Neural progenitor cell (in vitro differentiated cells): ENCODE results near the gene TRHDE. TPM values are rescaled to one million over a fixed set of nuclear protein-coding genes. Genes with fewer than 3 reads are reported as not detected.

ENCODE experiments used
- DNase-seq: peaks from one replicate; pipeline ENCODE4 v3.0.0-alpha.2; 2016; ENCODE audit warnings: low spot score
- H2AFZ ChIP-seq: fragments of 200-600 bp; sonication (generic); replicated peaks from 2 replicates; pipeline ENCODE4 v1.6.1; 2016; ENCODE audit warnings: antibody characterized with exemption
- H3F3A ChIP-seq: fragments of 200-600 bp; sonication (generic); 2 replicates; pipeline ENCODE4 v1.6.1; 2016; ENCODE audit warnings: antibody characterized with exemption, low read depth
- H3K27ac ChIP-seq: fragments of 200-600 bp; sonication (generic); 2 replicates; pipeline ENCODE4 v1.5.1; 2016; ENCODE audit warnings: mild to moderate bottlenecking
- H3K27me3 ChIP-seq: fragments of 200-600 bp; sonication (generic); 2 replicates; pipeline ENCODE4 v1.6.1; 2016; ENCODE audit warnings: mild to moderate bottlenecking, moderate library complexity
- H3K36me3 ChIP-seq: fragments of 200-600 bp; sonication (generic); 2 replicates; pipeline ENCODE4 v1.5.1; 2016
- H3K4me1 ChIP-seq: fragments of 200-600 bp; sonication (generic); 2 replicates; pipeline ENCODE4 v1.6.1; 2016; ENCODE audit warnings: mixed run types
- H3K4me2 ChIP-seq: fragments of 200-600 bp; sonication (generic); 2 replicates; pipeline ENCODE4 v1.6.1; 2016
- H3K4me3 ChIP-seq: fragments of 200-600 bp; sonication (generic); 2 replicates; pipeline ENCODE4 v1.5.1; 2016
- H3K79me2 ChIP-seq: fragments of 200-600 bp; sonication (generic); 2 replicates; pipeline ENCODE4 v1.6.1; 2016; ENCODE audit warnings: low read depth
- H3K9ac ChIP-seq: fragments of 200-600 bp; sonication (generic); 2 replicates; pipeline ENCODE4 v1.6.1; 2016
- H3K9me3 ChIP-seq: fragments of 200-600 bp; sonication (generic); 2 replicates; pipeline ENCODE4 v1.5.1; 2016; ENCODE audit warnings: low read depth
- H4K20me1 ChIP-seq: fragments of 200-600 bp; sonication (generic); 2 replicates; pipeline ENCODE4 v1.6.1; 2016; ENCODE audit warnings: low read depth
- H3K27ac Mint-ChIP-seq: 3 replicates; pipeline ENCODE4 v1.8.0; 2021; ENCODE audit warnings: mixed read lengths
- H3K27me3 Mint-ChIP-seq: 2 replicates; pipeline ENCODE4 v1.8.0; 2022; ENCODE audit warnings: low read depth, mild to moderate bottlenecking, inconsistent platforms, moderate library complexity, mixed read lengths; ENCODE audit not compliant: insufficient read depth
- H3K36me3 Mint-ChIP-seq: 3 replicates; pipeline ENCODE4 v1.8.0; 2021; ENCODE audit warnings: mixed read lengths
- H3K4me1 Mint-ChIP-seq: 3 replicates; pipeline ENCODE4 v1.8.0; 2021; ENCODE audit warnings: mixed read lengths
- H3K4me3 Mint-ChIP-seq: 3 replicates; pipeline ENCODE4 v1.8.0; 2021; ENCODE audit warnings: mild to moderate bottlenecking, moderate library complexity, mixed read lengths
- H3K9me3 Mint-ChIP-seq: 3 replicates; pipeline ENCODE4 v1.8.0; 2020; ENCODE audit warnings: mixed read lengths
- EZH2 ChIP-seq: fragments of 200-600 bp; sonication (generic); IDR thresholded peaks from 2 replicates; pipeline ENCODE4 v1.6.1; 2017; ENCODE audit warnings: antibody characterized with exemption, mild to moderate bottlenecking, moderate library complexity
- EZH2phosphoT487 ChIP-seq: fragments of 200-600 bp; sonication (generic); IDR thresholded peaks from 2 replicates; pipeline ENCODE4 v1.6.1; 2017; ENCODE audit warnings: antibody characterized with exemption
- total RNA-seq: library from RNA; depleted of rRNA; stranded (reverse); fragments of >200 nt; gene quantifications from 2 replicates; pipeline ENCODE4 v1.2.3, GENCODE V29; 2015; ENCODE audit warnings: low replicate concordance
- TF ChIP-seq, protein P1 (sequence below): fragments of 200-600 bp; sonication (generic); IDR thresholded peaks from 2 replicates; pipeline ENCODE4 v1.5.1; 2017; ENCODE audit warnings: antibody characterized with exemption, mild to moderate bottlenecking

TRHDE gene
- total RNA-seq, 1 donor from 2014 or later = 4.5 TPM

DNA sequence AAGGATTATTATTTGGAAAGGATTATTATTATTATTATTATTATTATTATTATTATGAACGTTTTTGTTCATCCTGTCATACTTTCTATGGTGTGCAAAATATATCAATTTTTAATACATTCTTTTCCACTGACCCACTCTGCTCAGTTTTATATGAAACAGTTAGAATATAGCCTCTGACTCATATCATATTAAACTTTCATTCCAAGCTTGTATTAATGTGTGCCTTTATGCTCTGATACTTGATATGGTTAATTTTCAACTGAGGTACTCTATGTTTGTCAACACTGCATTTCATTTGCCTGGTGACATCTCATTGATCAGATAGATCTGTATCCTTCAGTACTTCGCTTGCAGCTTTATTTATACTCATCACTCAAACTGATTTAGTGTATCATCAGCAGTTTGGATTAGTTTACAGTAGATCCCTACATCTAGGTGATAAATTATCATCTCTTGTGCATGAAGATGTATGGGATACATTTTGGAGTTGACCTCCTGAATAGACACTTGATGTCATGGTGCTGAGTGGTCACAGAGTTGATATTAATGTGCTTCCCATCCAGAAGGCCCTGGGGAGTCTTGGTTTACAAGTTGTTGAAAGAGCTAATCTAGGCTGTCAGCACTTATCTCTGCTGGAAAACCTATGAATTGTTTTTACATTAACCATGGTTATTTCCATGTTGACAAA, 271.8 kb downstream of the TRHDE start:
- Mint-ChIP-seq H3K27me3 (no peaks in the 10 kb centered on the region), H3K4me3 (no peak overlapping the region), H3K36me3 (no peaks in the 10 kb centered on the region), H3K27ac (no peak overlapping the region), H3K9me3 (no peaks in the 10 kb centered on the region), H3K4me1 (no peaks in the 10 kb centered on the region)
- Histone ChIP-seq H3K79me2 (no peaks in the 10 kb centered on the region), H4K20me1 (no peaks in the 10 kb centered on the region), H3K27me3 (no peaks in the 10 kb centered on the region), H3K27ac (no peak overlapping the region), H2AFZ (no peak overlapping the region), H3K9ac (no peak overlapping the region), H3F3A (no peaks in the 10 kb centered on the region), H3K36me3 (no peaks in the 10 kb centered on the region), H3K9me3 (no peaks in the 10 kb centered on the region), H3K4me1 (peaks cover 11% of the 10 kb centered on the region), H3K4me3 (no peak overlapping the region), H3K4me2 (no peak overlapping the region)
- DNase-seq = no peak
- TF ChIP-seq EZH2phosphoT487 (no peak), EZH2 (no peak)
- TF ChIP-seq, protein P1, sequence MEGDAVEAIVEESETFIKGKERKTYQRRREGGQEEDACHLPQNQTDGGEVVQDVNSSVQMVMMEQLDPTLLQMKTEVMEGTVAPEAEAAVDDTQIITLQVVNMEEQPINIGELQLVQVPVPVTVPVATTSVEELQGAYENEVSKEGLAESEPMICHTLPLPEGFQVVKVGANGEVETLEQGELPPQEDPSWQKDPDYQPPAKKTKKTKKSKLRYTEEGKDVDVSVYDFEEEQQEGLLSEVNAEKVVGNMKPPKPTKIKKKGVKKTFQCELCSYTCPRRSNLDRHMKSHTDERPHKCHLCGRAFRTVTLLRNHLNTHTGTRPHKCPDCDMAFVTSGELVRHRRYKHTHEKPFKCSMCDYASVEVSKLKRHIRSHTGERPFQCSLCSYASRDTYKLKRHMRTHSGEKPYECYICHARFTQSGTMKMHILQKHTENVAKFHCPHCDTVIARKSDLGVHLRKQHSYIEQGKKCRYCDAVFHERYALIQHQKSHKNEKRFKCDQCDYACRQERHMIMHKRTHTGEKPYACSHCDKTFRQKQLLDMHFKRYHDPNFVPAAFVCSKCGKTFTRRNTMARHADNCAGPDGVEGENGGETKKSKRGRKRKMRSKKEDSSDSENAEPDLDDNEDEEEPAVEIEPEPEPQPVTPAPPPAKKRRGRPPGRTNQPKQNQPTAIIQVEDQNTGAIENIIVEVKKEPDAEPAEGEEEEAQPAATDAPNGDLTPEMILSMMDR = no peak

DNA sequence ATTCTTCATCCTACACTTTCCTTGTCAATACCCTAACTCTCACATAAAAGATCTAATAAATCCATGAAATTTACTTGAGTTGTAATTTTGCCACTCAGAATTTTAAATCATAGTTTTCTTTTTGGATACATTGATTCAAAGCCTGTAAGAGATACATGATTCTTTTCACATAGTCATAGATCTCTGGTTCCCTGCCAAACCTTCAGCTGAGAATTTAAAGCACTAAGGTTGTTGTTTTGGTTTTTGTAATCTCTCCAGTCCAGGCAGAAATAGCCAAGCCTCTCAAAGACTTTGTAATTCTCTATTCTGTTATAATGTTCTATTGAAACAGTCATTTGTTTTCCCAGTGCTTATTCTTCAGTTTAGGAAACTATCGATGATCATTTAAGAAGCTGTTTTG, 273.9 kb downstream of the TRHDE start:
- Histone ChIP-seq H3K9me3 (no peaks in the 10 kb centered on the region), H4K20me1 (no peaks in the 10 kb centered on the region), H3K4me1 (peaks cover 11% of the 10 kb centered on the region), H3K27ac (no peak overlapping the region), H2AFZ (peak overlapping the region; percentile 22), H3K4me2 (no peak overlapping the region), H3K36me3 (no peaks in the 10 kb centered on the region), H3F3A (no peaks in the 10 kb centered on the region), H3K9ac (no peak overlapping the region), H3K4me3 (no peak overlapping the region), H3K27me3 (no peaks in the 10 kb centered on the region), H3K79me2 (no peaks in the 10 kb centered on the region)
- TF ChIP-seq EZH2 = no peak
- TF ChIP-seq EZH2phosphoT487 = no peak
- TF ChIP-seq, protein P1 = no peak
- Mint-ChIP-seq H3K27me3 (no peaks in the 10 kb centered on the region), H3K4me3 (no peak overlapping the region), H3K9me3 (no peaks in the 10 kb centered on the region), H3K27ac (no peak overlapping the region), H3K36me3 (no peaks in the 10 kb centered on the region), H3K4me1 (no peaks in the 10 kb centered on the region)
- no peak for DNase-seq

DNA sequence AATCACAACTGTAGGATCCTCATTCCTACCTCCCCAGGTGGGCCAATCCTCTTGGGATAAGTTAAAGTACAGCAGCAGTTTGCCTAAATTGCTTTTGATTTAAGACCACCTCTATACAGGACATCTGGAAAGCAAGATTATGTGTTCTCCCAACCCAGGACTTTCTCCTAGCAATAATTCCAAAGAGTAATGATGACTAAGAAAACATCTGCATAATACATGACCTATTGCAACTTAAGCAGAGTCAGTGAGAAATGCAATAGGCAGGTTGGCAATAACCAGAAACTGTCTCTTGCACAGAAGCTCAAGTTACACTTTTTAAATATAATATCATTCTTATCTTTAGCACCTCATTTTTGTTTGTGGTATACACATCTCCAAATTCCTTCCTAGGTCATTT, 275.4 kb downstream of the TRHDE start:
- H3K9me3 ChIP-seq = no peaks in the 10 kb centered on the region
- H3F3A ChIP-seq = no peaks in the 10 kb centered on the region
- DNase-seq = peak; percentile 9
- peak overlapping the region; percentile 1 for H3K4me2 ChIP-seq
- Mint-ChIP-seq H3K27ac (no peak overlapping the region), H3K9me3 (no peaks in the 10 kb centered on the region), H3K4me3 (no peak overlapping the region), H3K27me3 (no peaks in the 10 kb centered on the region), H3K4me1 (no peaks in the 10 kb centered on the region), H3K36me3 (no peaks in the 10 kb centered on the region)
- no peaks in the 10 kb centered on the region for H3K79me2 ChIP-seq
- H2AFZ ChIP-seq = no peak overlapping the region
- H3K9ac ChIP-seq = no peak overlapping the region
- H4K20me1 ChIP-seq = no peaks in the 10 kb centered on the region
- H3K27ac ChIP-seq = no peak overlapping the region
- TF ChIP-seq EZH2 (no peak), EZH2phosphoT487 (no peak)
- TF ChIP-seq, protein P1 = no peak
- no peaks in the 10 kb centered on the region for H3K36me3 ChIP-seq
- no peaks in the 10 kb centered on the region for H3K27me3 ChIP-seq
- H3K4me1 ChIP-seq = peaks cover 11% of the 10 kb centered on the region
- H3K4me3 ChIP-seq = no peak overlapping the region
